ENCODE results near the gene RNF186. TPM values are rescaled to one million over a fixed set of nuclear protein-coding genes. Genes with fewer than 3 reads are reported as not detected.

Gene RNF186
- total and polyA plus RNA-seq, 2 of the 13 experiments (the other 11 are each of a cell fraction or from before 2014, with no cell fraction given): 0.07 to 0.20 TPM

- TF ChIP-seq ZNF609 (CRISPR knock-in tag; IDR thresholded peaks at IDR 0.05; ENCODE audit: borderline replicate concordance) (no peak), ZNF142 (CRISPR knock-in tag; IDR thresholded peaks at IDR 0.05) (no peak), ATF5 (CRISPR knock-in tag; IDR thresholded peaks at IDR 0.05; ENCODE audit: low read depth) (no peak), MATR3 (CRISPR knock-in tag; IDR thresholded peaks at IDR 0.05) (no peak), FUBP1 (CRISPR knock-in tag; IDR thresholded peaks at IDR 0.05; ENCODE audit: borderline replicate concordance) (no peak), ZNF784 (CRISPR knock-in tag; IDR thresholded peaks at IDR 0.05; ENCODE audit: borderline replicate concordance) (no peak), HDAC1 (CRISPR knock-in tag; IDR thresholded peaks at IDR 0.05) (no peak; the same call in 1 of the 2 replicates), HIC2 (CRISPR knock-in tag; IDR thresholded peaks at IDR 0.05; ENCODE audit: low read depth) (no peak), DPF2 (CRISPR knock-in tag; IDR thresholded peaks at IDR 0.05; ENCODE audit: borderline replicate concordance, low read depth) (no peak), PAWR (CRISPR knock-in tag; IDR thresholded peaks at IDR 0.05; ENCODE audit: borderline replicate concordance) (no peak), NFRKB (IDR thresholded peaks at IDR 0.05) (no peak)
These were observed 14.8 kb downstream of the RNF186 start (continued) for GRCh38 chr1:19800076-19800804.

All from HepG2 (cell line).